Hepatocyte (in vitro differentiated cells): ENCODE results near the gene HYAL3. TPM values are rescaled to one million over a fixed set of nuclear protein-coding genes. Genes with fewer than 3 reads are reported as not detected.
A peak's percentile ranks its signal among the peaks of the same experiment; 100 is the strongest.

Experiments used
- DNase-seq: peaks from one replicate; pipeline ENCODE4 v3.0.0-alpha.2; 2016; ENCODE audit warnings: low spot score
- H2AFZ ChIP-seq: fragments of 200-600 bp; sonication (generic); 2 replicates; pipeline ENCODE4 v1.6.0; 2016; ENCODE audit warnings: antibody characterized with exemption, mild to moderate bottlenecking
- H3K27ac ChIP-seq: fragments of 200-600 bp; sonication (generic); 2 replicates; pipeline ENCODE4 v1.5.1; 2016; ENCODE audit warnings: mild to moderate bottlenecking
- H3K27me3 ChIP-seq: fragments of 200-600 bp; sonication (generic); 2 replicates; pipeline ENCODE4 v1.6.1; 2016
- H3K36me3 ChIP-seq: fragments of 200-600 bp; sonication (generic); replicated peaks from 2 replicates; pipeline ENCODE4 v1.5.1; 2016; ENCODE audit warnings: low read depth; ENCODE audit not compliant: insufficient read depth
- H3K4me1 ChIP-seq: fragments of 200-600 bp; sonication (generic); 2 replicates; pipeline ENCODE4 v1.5.1; 2016; ENCODE audit warnings: mild to moderate bottlenecking, moderate library complexity; ENCODE audit not compliant: insufficient read depth
- H3K4me2 ChIP-seq: fragments of 200-600 bp; sonication (generic); 2 replicates; pipeline ENCODE4 v1.6.0; 2016
- H3K4me3 ChIP-seq: fragments of 200-600 bp; sonication (generic); 2 replicates; pipeline ENCODE4 v1.5.1; 2016; ENCODE audit warnings: mild to moderate bottlenecking
- H3K79me2 ChIP-seq: fragments of 200-600 bp; sonication (generic); 2 replicates; pipeline ENCODE4 v1.6.0; 2017; ENCODE audit warnings: mild to moderate bottlenecking
- H3K9me2 ChIP-seq: fragments of 200-600 bp; sonication (generic); replicated peaks from 2 replicates; pipeline ENCODE4 v1.6.0; 2017; ENCODE audit warnings: mild to moderate bottlenecking; ENCODE audit not compliant: insufficient read depth
- H3K9me3 ChIP-seq: fragments of 200-600 bp; sonication (generic); 2 replicates; pipeline ENCODE4 v1.5.1; 2016; ENCODE audit warnings: low read depth, mild to moderate bottlenecking
- H4K20me1 ChIP-seq: fragments of 200-600 bp; sonication (generic); 2 replicates; pipeline ENCODE4 v1.6.0; 2016; ENCODE audit warnings: mild to moderate bottlenecking; ENCODE audit not compliant: insufficient read depth, poor library complexity, severe bottlenecking
- EZH2 ChIP-seq: fragments of 200-600 bp; sonication (generic); IDR thresholded peaks from 2 replicates; pipeline ENCODE4 v1.6.1; 2016; ENCODE audit warnings: antibody characterized with exemption, mild to moderate bottlenecking, borderline replicate concordance
- EZH2phosphoT487 ChIP-seq: fragments of 200-600 bp; sonication (generic); IDR thresholded peaks from one replicate; pipeline ENCODE4 v1.6.1; 2018; ENCODE audit warnings: antibody characterized with exemption, mild to moderate bottlenecking, low read depth, moderate library complexity; ENCODE audit not compliant: unreplicated experiment, severe bottlenecking
- WGBS: methylation state at CpG from one replicate; pipeline ENCODE4 v1.1.6; 2016; ENCODE audit warnings: low lambda C conversion rate; ENCODE audit errors: missing lambda C conversion rate; 5-methylcytosine and 5-hydroxymethylcytosine counted together
- polyA plus RNA-seq: library from polyadenylated mRNA; unstranded; fragments of >200 nt; fragmentation: Nextera tagmentation; extraction: Ambion mirVana; gene quantifications from 2 replicates; pipeline ENCODE4 v1.2.1, GENCODE V29; 2016
- total RNA-seq: library from RNA; depleted of rRNA; stranded (reverse); fragments of >200 nt; gene quantifications from 2 replicates; pipeline ENCODE4 v1.2.3, GENCODE V29; 2014
- TF ChIP-seq, protein P1 (sequence below): fragments of 200-600 bp; sonication (generic); IDR thresholded peaks from 2 replicates; pipeline ENCODE4 v1.5.1; 2016; ENCODE audit warnings: antibody characterized with exemption, mild to moderate bottlenecking; ENCODE audit not compliant: poor library complexity

HYAL3 gene
- total and polyA plus RNA-seq, 2 experiments from 2014 or later, result 3.7 to 7.0 TPM

DNA sequence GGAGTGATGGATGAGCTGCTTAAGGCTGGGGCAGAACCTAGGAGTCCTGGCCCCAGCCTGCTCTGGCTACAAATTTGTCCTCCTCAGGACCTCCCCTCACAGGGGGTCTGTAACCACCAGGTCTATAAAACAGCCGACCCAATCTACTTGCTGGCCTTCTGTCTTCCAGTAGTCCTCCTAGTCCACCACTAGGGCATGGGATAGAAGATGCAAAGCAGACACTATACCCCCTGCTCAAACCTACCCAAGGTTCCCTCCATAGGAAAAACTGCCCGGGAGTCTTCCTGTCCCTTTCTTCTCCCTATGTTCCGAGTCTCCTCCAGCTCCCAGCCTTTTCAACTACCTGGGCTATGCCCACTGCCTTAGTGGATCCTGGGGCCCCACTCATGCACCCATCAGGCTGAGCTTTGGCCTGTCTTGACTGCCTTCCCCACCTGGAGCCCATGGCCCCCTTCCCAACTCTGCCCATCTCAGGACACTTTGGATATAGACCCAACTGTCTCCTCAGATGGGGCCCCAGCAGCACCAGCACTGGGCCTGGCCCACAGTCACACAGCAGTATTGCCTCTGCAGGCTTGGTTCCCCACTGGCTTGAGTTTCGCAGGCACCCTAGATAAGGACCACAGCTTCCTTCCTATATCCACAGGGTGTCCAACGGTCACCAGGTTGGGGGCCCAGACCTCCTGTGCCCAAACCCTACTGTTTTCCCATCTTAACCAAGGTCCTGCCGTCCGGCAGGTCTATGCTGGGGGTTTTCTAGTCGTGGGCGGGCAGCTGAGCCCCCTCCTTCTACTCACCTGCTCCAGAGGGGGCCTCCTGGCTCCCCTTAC is 1.1 kb downstream of the HYAL3 start:
- H3K4me3 ChIP-seq, result peak overlapping the region; percentile 52
- WGBS, result 59% methylated on average over 9 of the region's 9 CpGs

DNA sequence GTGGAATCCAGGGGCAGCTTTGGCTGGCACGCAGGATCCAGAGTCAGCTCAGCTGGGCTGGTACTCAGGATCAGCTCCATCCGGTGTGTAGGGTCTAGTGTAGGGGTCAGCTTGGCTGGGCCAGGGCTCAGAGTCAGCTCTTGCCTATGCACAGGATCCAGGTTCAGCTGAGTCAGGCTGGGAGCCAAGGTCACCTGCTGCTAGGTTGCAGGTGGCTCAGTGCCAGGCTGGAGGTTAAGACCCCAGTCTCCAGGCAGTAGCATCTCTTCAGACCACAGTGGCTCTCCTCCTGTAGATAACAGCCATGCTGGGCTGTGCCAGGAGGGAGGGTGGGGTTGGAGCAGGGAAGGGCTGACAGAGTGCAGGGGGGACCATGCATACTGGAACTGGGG is 1.8 kb downstream of the HYAL3 start:
- Histone ChIP-seq H3K27me3 (no peaks in the 10 kb centered on the region), H3K36me3 (no peaks in the 10 kb centered on the region), H3K4me1 (peaks cover 25% of the 10 kb centered on the region), H3K4me3 (no peak overlapping the region), H4K20me1 (no peaks in the 10 kb centered on the region), H3K4me2 (no peak overlapping the region), H3K9me3 (no peaks in the 10 kb centered on the region), H2AFZ (no peak overlapping the region), H3K27ac (no peak overlapping the region), H3K9me2 (no peaks in the 10 kb centered on the region), H3K79me2 (peaks cover 11% of the 10 kb centered on the region)
- TF ChIP-seq EZH2phosphoT487 (no peak), EZH2 (no peak)
- TF ChIP-seq, protein P1, sequence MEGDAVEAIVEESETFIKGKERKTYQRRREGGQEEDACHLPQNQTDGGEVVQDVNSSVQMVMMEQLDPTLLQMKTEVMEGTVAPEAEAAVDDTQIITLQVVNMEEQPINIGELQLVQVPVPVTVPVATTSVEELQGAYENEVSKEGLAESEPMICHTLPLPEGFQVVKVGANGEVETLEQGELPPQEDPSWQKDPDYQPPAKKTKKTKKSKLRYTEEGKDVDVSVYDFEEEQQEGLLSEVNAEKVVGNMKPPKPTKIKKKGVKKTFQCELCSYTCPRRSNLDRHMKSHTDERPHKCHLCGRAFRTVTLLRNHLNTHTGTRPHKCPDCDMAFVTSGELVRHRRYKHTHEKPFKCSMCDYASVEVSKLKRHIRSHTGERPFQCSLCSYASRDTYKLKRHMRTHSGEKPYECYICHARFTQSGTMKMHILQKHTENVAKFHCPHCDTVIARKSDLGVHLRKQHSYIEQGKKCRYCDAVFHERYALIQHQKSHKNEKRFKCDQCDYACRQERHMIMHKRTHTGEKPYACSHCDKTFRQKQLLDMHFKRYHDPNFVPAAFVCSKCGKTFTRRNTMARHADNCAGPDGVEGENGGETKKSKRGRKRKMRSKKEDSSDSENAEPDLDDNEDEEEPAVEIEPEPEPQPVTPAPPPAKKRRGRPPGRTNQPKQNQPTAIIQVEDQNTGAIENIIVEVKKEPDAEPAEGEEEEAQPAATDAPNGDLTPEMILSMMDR, result no peak
- 93% methylated on average over 2 of the region's 2 CpGs for WGBS
- no peak for DNase-seq

More for the DNA sequence above, 1.1 kb downstream of the HYAL3 start:
- Histone ChIP-seq H3K4me2 (peak overlapping the region; percentile 93), H3K27ac (peak overlapping the region; percentile 88), H3K27me3 (no peaks in the 10 kb centered on the region), H2AFZ (no peak overlapping the region), H3K9me2 (no peaks in the 10 kb centered on the region), H3K9me3 (no peaks in the 10 kb centered on the region), H3K79me2 (peaks cover 11% of the 10 kb centered on the region), H3K4me1 (peaks cover 18% of the 10 kb centered on the region), H3K36me3 (no peaks in the 10 kb centered on the region), H4K20me1 (no peaks in the 10 kb centered on the region)
- no peak for TF ChIP-seq EZH2phosphoT487
- TF ChIP-seq EZH2, result no peak
- TF ChIP-seq, protein P1, result no peak
- no peak for DNase-seq

DNA sequence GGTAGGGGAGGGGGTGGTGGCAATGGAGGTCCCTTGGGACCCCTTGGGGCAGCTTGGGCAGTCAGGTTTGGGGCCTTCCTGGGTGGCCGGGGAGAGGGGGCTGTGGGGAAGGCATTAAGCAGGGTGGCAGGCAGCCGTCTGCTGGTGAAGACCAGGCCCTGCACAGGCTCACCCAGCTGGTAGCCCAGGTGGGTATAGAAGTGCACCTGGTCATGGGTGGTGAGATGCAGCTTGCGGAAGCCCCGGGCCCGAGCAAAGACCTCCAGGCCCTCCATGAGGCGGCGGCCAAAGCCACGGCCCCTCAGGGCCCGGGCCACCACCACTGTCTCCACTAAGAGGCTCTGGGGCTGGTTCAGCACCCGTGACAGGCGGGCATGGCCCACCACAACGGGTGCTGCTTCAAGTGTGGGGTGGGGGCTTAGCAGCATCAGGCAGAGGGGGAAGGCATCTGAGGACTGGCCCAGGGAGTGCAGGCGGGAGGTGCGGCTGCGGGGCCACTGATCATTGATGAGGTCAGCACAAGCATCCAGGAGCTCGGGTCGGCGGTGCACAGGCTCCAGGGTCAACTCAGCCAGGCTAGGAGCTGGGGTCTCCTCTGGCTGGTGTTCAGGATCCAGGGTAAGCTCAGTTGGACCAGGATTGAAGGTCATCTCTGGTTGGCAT is 2.4 kb downstream of the HYAL3 start:
- TF ChIP-seq EZH2 (no peak), EZH2phosphoT487 (no peak)
- TF ChIP-seq, protein P1, result no peak
- Histone ChIP-seq H3K4me2 (no peak overlapping the region), H3K27me3 (no peaks in the 10 kb centered on the region), H3K36me3 (no peaks in the 10 kb centered on the region), H4K20me1 (no peaks in the 10 kb centered on the region), H3K9me3 (no peaks in the 10 kb centered on the region), H3K9me2 (no peaks in the 10 kb centered on the region), H2AFZ (no peak overlapping the region), H3K27ac (no peak overlapping the region), H3K79me2 (peaks cover 14% of the 10 kb centered on the region), H3K4me3 (no peak overlapping the region), H3K4me1 (peaks cover 25% of the 10 kb centered on the region)
- 97% methylated on average over 18 of the region's 18 CpGs for WGBS
- DNase-seq, result no peak
